PC-9 (cell line): ENCODE data around the gene CCL21.

Experiments used
- EZH2 ChIP-seq: fragments of 200-600 bp; sonication (generic); IDR thresholded peaks from 2 replicates; pipeline ENCODE4 v1.8.0; 2017; ENCODE audit warnings: antibody characterized with exemption, low read depth
- TF ChIP-seq, protein P1 (sequence below): fragments of 200-600 bp; sonication (generic); conservative IDR thresholded peaks from 2 replicates; pipeline ENCODE4 v1.6.1; 2017; ENCODE audit warnings: mixed run types, antibody characterized with exemption, mild to moderate bottlenecking, moderate library complexity

DNA sequence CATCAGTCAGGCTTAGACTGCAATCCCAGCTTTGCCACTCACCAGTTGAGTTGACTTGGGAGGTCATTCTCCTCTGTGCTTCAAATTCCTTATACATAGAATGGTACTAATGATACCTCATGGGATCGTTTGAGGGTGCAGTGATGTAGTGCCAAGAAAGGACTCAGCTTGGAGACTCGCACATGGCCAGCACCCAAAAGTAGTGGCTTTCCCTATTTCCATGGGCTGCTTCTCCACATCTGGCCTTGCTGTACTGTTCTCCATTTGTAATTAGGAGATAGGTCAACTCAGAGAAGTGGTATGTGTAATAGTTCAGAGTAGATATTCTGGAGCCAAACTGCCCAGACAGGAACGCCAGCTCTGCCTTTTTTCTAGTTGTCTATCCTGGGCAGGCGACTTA is 24.3 kb downstream of the CCL21 start:
- TF ChIP-seq, protein P1, sequence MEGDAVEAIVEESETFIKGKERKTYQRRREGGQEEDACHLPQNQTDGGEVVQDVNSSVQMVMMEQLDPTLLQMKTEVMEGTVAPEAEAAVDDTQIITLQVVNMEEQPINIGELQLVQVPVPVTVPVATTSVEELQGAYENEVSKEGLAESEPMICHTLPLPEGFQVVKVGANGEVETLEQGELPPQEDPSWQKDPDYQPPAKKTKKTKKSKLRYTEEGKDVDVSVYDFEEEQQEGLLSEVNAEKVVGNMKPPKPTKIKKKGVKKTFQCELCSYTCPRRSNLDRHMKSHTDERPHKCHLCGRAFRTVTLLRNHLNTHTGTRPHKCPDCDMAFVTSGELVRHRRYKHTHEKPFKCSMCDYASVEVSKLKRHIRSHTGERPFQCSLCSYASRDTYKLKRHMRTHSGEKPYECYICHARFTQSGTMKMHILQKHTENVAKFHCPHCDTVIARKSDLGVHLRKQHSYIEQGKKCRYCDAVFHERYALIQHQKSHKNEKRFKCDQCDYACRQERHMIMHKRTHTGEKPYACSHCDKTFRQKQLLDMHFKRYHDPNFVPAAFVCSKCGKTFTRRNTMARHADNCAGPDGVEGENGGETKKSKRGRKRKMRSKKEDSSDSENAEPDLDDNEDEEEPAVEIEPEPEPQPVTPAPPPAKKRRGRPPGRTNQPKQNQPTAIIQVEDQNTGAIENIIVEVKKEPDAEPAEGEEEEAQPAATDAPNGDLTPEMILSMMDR, result no peak
- TF ChIP-seq EZH2, result no peak
